Measurements from ENCODE around the gene MCTP2.

Gene MCTP2

GRCh38 chr15:94400526-94401298 lies 169.4 kb downstream of the MCTP2 start:
- Mint-ChIP-seq H3K27ac (no peak overlapping the region), H3K9me3 (no peaks in the 10 kb centered on the region), H3K4me3 (no peak overlapping the region), H3K36me3 (ENCODE audit: low read depth) (peaks cover 18% of the 10 kb centered on the region), H3K4me1 (ENCODE audit: low read depth) (no peaks in the 10 kb centered on the region), H3K27me3 (ENCODE audit: low read depth) (no peaks in the 10 kb centered on the region)
- DNase-seq (ENCODE audit: low spot score), result no peak

GRCh38 chr15:94403331-94403730 lies 172.0 kb downstream of the MCTP2 start:
- no peaks in the 10 kb centered on the region for H3K4me1 Mint-ChIP-seq (ENCODE audit: low read depth)
- no peaks in the 10 kb centered on the region for H3K9me3 Mint-ChIP-seq
- DNase-seq (ENCODE audit: low spot score), result no peak
- no peaks in the 10 kb centered on the region for H3K27me3 Mint-ChIP-seq (ENCODE audit: low read depth)
- no peak overlapping the region for H3K4me3 Mint-ChIP-seq
- H3K36me3 Mint-ChIP-seq (ENCODE audit: low read depth), result peaks cover 19% of the 10 kb centered on the region
- no peak overlapping the region for H3K27ac Mint-ChIP-seq

- Mint-ChIP-seq H3K27ac (no peak overlapping the region), H3K4me3 (no peak overlapping the region), H3K27me3 (ENCODE audit: low read depth) (no peaks in the 10 kb centered on the region), H3K4me1 (ENCODE audit: low read depth) (no peaks in the 10 kb centered on the region), H3K36me3 (ENCODE audit: low read depth) (peaks cover 23% of the 10 kb centered on the region), H3K9me3 (no peaks in the 10 kb centered on the region)
- no peak for DNase-seq (ENCODE audit: low spot score)
These were observed 173.4 kb downstream of the MCTP2 start for GRCh38 chr15:94404733-94405283.

- DNase-seq (ENCODE audit: low spot score), result no peak
- Mint-ChIP-seq H3K36me3 (ENCODE audit: low read depth) (peaks cover 17% of the 10 kb centered on the region), H3K27ac (no peak overlapping the region), H3K27me3 (ENCODE audit: low read depth) (no peaks in the 10 kb centered on the region), H3K4me1 (ENCODE audit: low read depth) (peaks cover 6% of the 10 kb centered on the region), H3K4me3 (no peak overlapping the region), H3K9me3 (no peaks in the 10 kb centered on the region)
These were observed 179.9 kb downstream of the MCTP2 start for GRCh38 chr15:94411285-94411684.

DNA sequence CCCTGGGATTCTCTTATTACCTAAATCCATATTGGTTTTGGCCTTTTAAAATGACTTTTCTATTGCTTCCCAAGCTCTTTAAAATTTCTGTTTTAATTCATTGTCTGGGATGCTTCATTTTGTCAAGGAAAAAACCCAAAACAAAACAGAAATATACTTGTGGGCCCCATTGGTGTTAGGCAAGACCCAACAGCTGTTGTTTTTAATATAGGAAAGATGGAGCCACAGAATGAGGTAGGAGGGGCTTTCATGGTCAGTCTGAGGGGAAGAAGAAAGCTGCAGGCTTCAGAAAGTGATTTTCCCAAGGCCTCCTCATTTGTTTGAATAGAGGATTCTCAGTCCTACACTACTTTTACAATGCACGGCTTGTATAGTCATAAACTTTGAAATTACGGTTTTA lies 180.5 kb downstream of the MCTP2 start:
- no peak overlapping the region for H3K27ac Mint-ChIP-seq
- DNase-seq (ENCODE audit: low spot score), result no peak
- H3K9me3 Mint-ChIP-seq, result no peaks in the 10 kb centered on the region
- no peak overlapping the region for H3K4me3 Mint-ChIP-seq
- peaks cover 16% of the 10 kb centered on the region for H3K36me3 Mint-ChIP-seq (ENCODE audit: low read depth)
- peaks cover 6% of the 10 kb centered on the region for H3K4me1 Mint-ChIP-seq (ENCODE audit: low read depth)
- H3K27me3 Mint-ChIP-seq (ENCODE audit: low read depth), result no peaks in the 10 kb centered on the region

- Mint-ChIP-seq H3K4me3 (no peak overlapping the region), H3K36me3 (ENCODE audit: low read depth) (peaks cover 16% of the 10 kb centered on the region), H3K27ac (no peak overlapping the region), H3K9me3 (no peaks in the 10 kb centered on the region), H3K4me1 (ENCODE audit: low read depth) (peaks cover 6% of the 10 kb centered on the region), H3K27me3 (ENCODE audit: low read depth) (no peaks in the 10 kb centered on the region)
- DNase-seq (ENCODE audit: low spot score), result no peak
These were observed 181.8 kb downstream of the MCTP2 start for GRCh38 chr15:94412979-94413746.

- Mint-ChIP-seq H3K4me1 (ENCODE audit: low read depth) (peaks cover 6% of the 10 kb centered on the region), H3K36me3 (ENCODE audit: low read depth) (peaks cover 23% of the 10 kb centered on the region), H3K4me3 (no peak overlapping the region), H3K27ac (no peak overlapping the region), H3K9me3 (no peaks in the 10 kb centered on the region), H3K27me3 (ENCODE audit: low read depth) (no peaks in the 10 kb centered on the region)
- DNase-seq (ENCODE audit: low spot score), result no peak
These were observed 183.6 kb downstream of the MCTP2 start for GRCh38 chr15:94414916-94415315.

- Mint-ChIP-seq H3K9me3 (no peaks in the 10 kb centered on the region), H3K27ac (no peak overlapping the region), H3K4me1 (ENCODE audit: low read depth) (peaks cover 6% of the 10 kb centered on the region), H3K4me3 (no peak overlapping the region), H3K27me3 (ENCODE audit: low read depth) (no peaks in the 10 kb centered on the region), H3K36me3 (ENCODE audit: low read depth) (peaks cover 21% of the 10 kb centered on the region)
- no peak for DNase-seq (ENCODE audit: low spot score)
These were observed 184.9 kb downstream of the MCTP2 start for GRCh38 chr15:94416267-94416666.

DNA sequence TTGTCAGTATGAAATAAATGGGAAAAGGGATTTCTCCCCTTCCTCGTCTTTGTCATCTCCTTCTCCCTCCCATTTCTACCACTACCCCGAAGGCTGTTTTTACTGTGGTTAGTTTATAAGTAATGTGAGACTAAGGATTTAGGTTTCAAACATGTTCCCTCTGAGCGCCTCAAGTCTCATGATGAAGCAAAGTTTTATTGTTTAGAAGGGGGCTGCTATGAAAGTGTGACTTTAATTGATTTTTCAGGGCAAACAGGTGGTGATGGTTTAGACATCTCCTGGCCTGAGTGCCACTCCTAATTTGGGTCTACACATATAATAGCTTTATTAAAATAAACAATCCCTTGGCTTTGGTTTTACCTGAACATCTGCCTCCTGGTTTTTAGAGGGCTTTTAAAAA lies 185.5 kb downstream of the MCTP2 start:
- no peak overlapping the region for H3K4me3 Mint-ChIP-seq
- peaks cover 21% of the 10 kb centered on the region for H3K36me3 Mint-ChIP-seq (ENCODE audit: low read depth)
- no peak overlapping the region for H3K27ac Mint-ChIP-seq
- DNase-seq (ENCODE audit: low spot score), result no peak
- H3K4me1 Mint-ChIP-seq (ENCODE audit: low read depth), result peaks cover 6% of the 10 kb centered on the region
- H3K27me3 Mint-ChIP-seq (ENCODE audit: low read depth), result no peaks in the 10 kb centered on the region
- no peaks in the 10 kb centered on the region for H3K9me3 Mint-ChIP-seq

GRCh38 chr15:94417501-94418293 lies 186.3 kb downstream of the MCTP2 start:
- Mint-ChIP-seq H3K27me3 (ENCODE audit: low read depth) (no peaks in the 10 kb centered on the region), H3K4me3 (no peak overlapping the region), H3K9me3 (no peaks in the 10 kb centered on the region), H3K4me1 (ENCODE audit: low read depth) (peaks cover 5% of the 10 kb centered on the region), H3K27ac (no peak overlapping the region), H3K36me3 (ENCODE audit: low read depth) (peaks cover 23% of the 10 kb centered on the region)
- no peak for DNase-seq (ENCODE audit: low spot score)

DNA sequence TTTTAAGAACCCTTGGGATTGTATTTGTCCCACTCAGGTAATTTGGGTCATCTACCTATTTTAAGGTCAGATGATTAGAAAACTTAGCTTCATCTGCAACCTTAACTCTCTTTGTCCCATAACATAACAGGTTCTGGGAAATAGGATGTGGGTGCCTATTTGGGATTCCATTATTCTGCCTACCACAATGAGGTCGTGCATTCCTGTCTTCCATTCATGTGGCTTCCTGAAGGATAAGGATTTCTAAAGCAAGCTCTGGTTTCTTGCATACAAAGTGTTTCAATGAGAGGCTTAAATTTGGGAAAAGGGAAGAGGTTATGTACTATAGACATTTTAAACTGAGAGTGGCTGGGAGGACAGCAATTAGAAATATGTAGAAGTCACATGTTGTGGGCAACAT lies 190.3 kb downstream of the MCTP2 start:
- H3K27ac Mint-ChIP-seq, result no peak overlapping the region
- no peak for DNase-seq (ENCODE audit: low spot score)
- H3K4me3 Mint-ChIP-seq, result no peak overlapping the region
- no peaks in the 10 kb centered on the region for H3K9me3 Mint-ChIP-seq
- H3K36me3 Mint-ChIP-seq (ENCODE audit: low read depth), result peaks cover 22% of the 10 kb centered on the region
- H3K4me1 Mint-ChIP-seq (ENCODE audit: low read depth), result no peaks in the 10 kb centered on the region
- no peaks in the 10 kb centered on the region for H3K27me3 Mint-ChIP-seq (ENCODE audit: low read depth)

GRCh38 chr15:94432279-94432678 lies 200.9 kb downstream of the MCTP2 start:
- no peak overlapping the region for H3K4me3 Mint-ChIP-seq
- peaks cover 5% of the 10 kb centered on the region for H3K4me1 Mint-ChIP-seq (ENCODE audit: low read depth)
- peaks cover 10% of the 10 kb centered on the region for H3K36me3 Mint-ChIP-seq (ENCODE audit: low read depth)
- H3K9me3 Mint-ChIP-seq, result peaks cover 2% of the 10 kb centered on the region
- no peak overlapping the region for H3K27ac Mint-ChIP-seq
- DNase-seq (ENCODE audit: low spot score), result no peak
- no peaks in the 10 kb centered on the region for H3K27me3 Mint-ChIP-seq (ENCODE audit: low read depth)

DNA sequence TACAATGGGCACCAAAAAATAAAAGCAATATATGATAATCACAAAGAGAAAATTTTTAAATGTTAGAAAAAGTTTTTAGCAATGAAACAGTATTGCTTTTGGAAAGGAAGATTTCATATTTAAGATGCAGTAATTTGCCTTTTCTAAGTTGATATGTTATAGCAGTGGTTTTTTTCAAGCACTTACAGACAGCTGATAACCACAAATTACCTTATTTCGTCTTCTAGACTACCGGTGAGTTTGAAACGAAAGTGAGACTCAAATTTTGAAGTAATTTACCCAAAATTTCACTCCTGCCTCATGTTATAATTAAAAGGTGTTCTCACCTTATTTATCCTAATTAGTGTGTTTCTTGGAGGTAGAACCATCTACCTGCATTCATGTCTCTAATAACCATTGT lies 207.8 kb downstream of the MCTP2 start:
- Mint-ChIP-seq H3K27ac (no peak overlapping the region), H3K36me3 (ENCODE audit: low read depth) (peaks cover 8% of the 10 kb centered on the region), H3K4me1 (ENCODE audit: low read depth) (no peaks in the 10 kb centered on the region), H3K9me3 (no peaks in the 10 kb centered on the region), H3K4me3 (no peak overlapping the region), H3K27me3 (ENCODE audit: low read depth) (no peaks in the 10 kb centered on the region)
- DNase-seq (ENCODE audit: low spot score), result no peak

GRCh38 chr15:94441760-94442159 lies 210.4 kb downstream of the MCTP2 start:
- no peaks in the 10 kb centered on the region for H3K4me1 Mint-ChIP-seq (ENCODE audit: low read depth)
- H3K27ac Mint-ChIP-seq, result no peak overlapping the region
- H3K9me3 Mint-ChIP-seq, result no peaks in the 10 kb centered on the region
- no peak overlapping the region for H3K4me3 Mint-ChIP-seq
- H3K27me3 Mint-ChIP-seq (ENCODE audit: low read depth), result no peaks in the 10 kb centered on the region
- peaks cover 14% of the 10 kb centered on the region for H3K36me3 Mint-ChIP-seq (ENCODE audit: low read depth)
- no peak for DNase-seq (ENCODE audit: low spot score)
